Right lobe of liver (tissue), 4 donors: ENCODE measurements around the gene NRL.

Source experiments
- POLR2A ChIP-seq: fragments of 450-650 bp; IDR thresholded peaks from one replicate; pipeline ENCODE4 v1.6.1; 2017; ENCODE audit warnings: antibody characterized with exemption, mild to moderate bottlenecking
- TF ChIP-seq, protein P1 (sequence below), 4 donors: fragments of 200-600 bp in 3 of 4; fragments of 450-650 bp in 1 of 4; IDR thresholded peaks; one replicate each; pipeline versions ENCODE4 v1.5.1 to v1.8.0; 2016 to 2022; ENCODE audit warnings: antibody characterized with exemption in 4 of 4, mild to moderate bottlenecking in 2 of 4
- donor health status: DM: no; HTN: no; CAD: no.
- donor health status: DM: no; HTN: no; CAD: no.
- donor health status: DM: no; HTN: yes; CAD: no.

DNA sequence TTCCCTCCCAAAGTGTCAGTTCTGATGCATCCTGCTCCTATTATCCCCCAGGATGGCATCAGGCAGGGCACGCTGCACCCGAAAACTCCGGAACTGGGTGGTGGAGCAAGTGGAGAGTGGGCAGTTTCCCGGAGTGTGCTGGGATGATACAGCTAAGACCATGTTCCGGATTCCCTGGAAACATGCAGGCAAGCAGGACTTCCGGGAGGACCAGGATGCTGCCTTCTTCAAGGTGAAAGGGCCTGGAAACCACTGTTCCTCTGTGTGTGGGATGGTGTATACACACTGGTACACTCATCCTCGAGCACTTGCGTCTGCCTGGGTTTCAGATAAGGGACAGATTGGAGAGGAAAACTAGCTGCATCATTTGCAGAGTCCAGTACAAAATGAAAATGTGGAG lies 47.3 kb upstream of the NRL start:
- TF ChIP-seq, protein P1, sequence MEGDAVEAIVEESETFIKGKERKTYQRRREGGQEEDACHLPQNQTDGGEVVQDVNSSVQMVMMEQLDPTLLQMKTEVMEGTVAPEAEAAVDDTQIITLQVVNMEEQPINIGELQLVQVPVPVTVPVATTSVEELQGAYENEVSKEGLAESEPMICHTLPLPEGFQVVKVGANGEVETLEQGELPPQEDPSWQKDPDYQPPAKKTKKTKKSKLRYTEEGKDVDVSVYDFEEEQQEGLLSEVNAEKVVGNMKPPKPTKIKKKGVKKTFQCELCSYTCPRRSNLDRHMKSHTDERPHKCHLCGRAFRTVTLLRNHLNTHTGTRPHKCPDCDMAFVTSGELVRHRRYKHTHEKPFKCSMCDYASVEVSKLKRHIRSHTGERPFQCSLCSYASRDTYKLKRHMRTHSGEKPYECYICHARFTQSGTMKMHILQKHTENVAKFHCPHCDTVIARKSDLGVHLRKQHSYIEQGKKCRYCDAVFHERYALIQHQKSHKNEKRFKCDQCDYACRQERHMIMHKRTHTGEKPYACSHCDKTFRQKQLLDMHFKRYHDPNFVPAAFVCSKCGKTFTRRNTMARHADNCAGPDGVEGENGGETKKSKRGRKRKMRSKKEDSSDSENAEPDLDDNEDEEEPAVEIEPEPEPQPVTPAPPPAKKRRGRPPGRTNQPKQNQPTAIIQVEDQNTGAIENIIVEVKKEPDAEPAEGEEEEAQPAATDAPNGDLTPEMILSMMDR (IDR thresholded peaks at IDR 0.05) = no peak
- TF ChIP-seq POLR2A = no peak
